HG03460 (cell line): Measurements from ENCODE around the gene CRTC1.

Source experiments
- ATAC-seq: cut with Tn5 transposase; IDR thresholded peaks from one replicate; pipeline ENCODE4 v1.9.1; 2021; ENCODE audit not compliant: unreplicated experiment

CRTC1 gene

GRCh38 chr19:18765224-18765623 is 81.7 kb downstream of the CRTC1 start:
- no peak for ATAC-seq

GRCh38 chr19:18768046-18768771 is 84.7 kb downstream of the CRTC1 start:
- ATAC-seq = no peak

- no peak for ATAC-seq
Measured at GRCh38 chr19:18768997-18769891, 85.8 kb downstream of the CRTC1 start.

- ATAC-seq = no peak
Measured at GRCh38 chr19:18769989-18770528, 86.6 kb downstream of the CRTC1 start.

GRCh38 chr19:18770663-18771327 is 87.3 kb downstream of the CRTC1 start:
- no peak for ATAC-seq

GRCh38 chr19:18771328-18772242 is 88.1 kb downstream of the CRTC1 start:
- ATAC-seq = no peak

- no peak for ATAC-seq
Measured at GRCh38 chr19:18772620-18773587, 89.4 kb downstream of the CRTC1 start.

- no peak for ATAC-seq
Measured at GRCh38 chr19:18773682-18774081, 90.2 kb downstream of the CRTC1 start.

- ATAC-seq = no peak
Measured at GRCh38 chr19:18774107-18774506, 90.6 kb downstream of the CRTC1 start.

- no peak for ATAC-seq
Measured at GRCh38 chr19:18774782-18775444, 91.4 kb downstream of the CRTC1 start.

GRCh38 chr19:18775586-18776287 is 92.3 kb downstream of the CRTC1 start:
- no peak for ATAC-seq

GRCh38 chr19:18776288-18776594 is 92.8 kb downstream of the CRTC1 start:
- ATAC-seq = no peak

- ATAC-seq = no peak
Measured at GRCh38 chr19:18776736-18777135, 93.3 kb downstream of the CRTC1 start.

GRCh38 chr19:18777301-18778075 is 94.0 kb downstream of the CRTC1 start:
- no peak for ATAC-seq

- ATAC-seq = no peak
Measured at GRCh38 chr19:18778076-18778389, 94.6 kb downstream of the CRTC1 start.

GRCh38 chr19:18778826-18779495 is 95.5 kb downstream of the CRTC1 start:
- no peak for ATAC-seq

GRCh38 chr19:18780081-18780480 is 96.6 kb downstream of the CRTC1 start:
- ATAC-seq = no peak
